ENCODE data around the gene MAGI1. TPM values are rescaled to one million over a fixed set of nuclear protein-coding genes. Genes with fewer than 3 reads are reported as not detected.

Gene MAGI1
- total RNA-seq, 2 experiments from 2014 or later: not detected

- no peak for DNase-seq
- Mint-ChIP-seq H3K4me1 (ENCODE audit: low read depth) (no peaks in the 10 kb centered on the region), H3K36me3 (ENCODE audit: low read depth) (no peaks in the 10 kb centered on the region), H3K9me3 (no peaks in the 10 kb centered on the region), H3K27me3 (ENCODE audit: low read depth) (no peaks in the 10 kb centered on the region), H3K4me3 (no peak overlapping the region), H3K27ac (no peak overlapping the region)
- intact Hi-C loops (cut with micrococcal nuclease): no loop called here
- CTCF ChIA-PET: no interaction called here
Measured at GRCh38 chr3:65584913-65585312, 453.8 kb downstream of the MAGI1 start.

GRCh38 chr3:65584002-65584401 lies 454.7 kb downstream of the MAGI1 start:
- no peaks in the 10 kb centered on the region for H3K27me3 Mint-ChIP-seq (ENCODE audit: low read depth)
- no peaks in the 10 kb centered on the region for H3K36me3 Mint-ChIP-seq (ENCODE audit: low read depth)
- intact Hi-C loops (cut with micrococcal nuclease): no loop called here
- no peak overlapping the region for H3K27ac Mint-ChIP-seq
- no peaks in the 10 kb centered on the region for H3K4me1 Mint-ChIP-seq (ENCODE audit: low read depth)
- CTCF ChIA-PET: no interaction called here
- H3K9me3 Mint-ChIP-seq: no peaks in the 10 kb centered on the region
- no peak for DNase-seq
- no peak overlapping the region for H3K4me3 Mint-ChIP-seq

GRCh38 chr3:65583188-65583587 lies 455.5 kb downstream of the MAGI1 start:
- no peak overlapping the region for H3K4me3 Mint-ChIP-seq
- intact Hi-C loops (cut with micrococcal nuclease): no loop called here
- H3K27ac Mint-ChIP-seq: no peak overlapping the region
- DNase-seq: no peak
- no peaks in the 10 kb centered on the region for H3K36me3 Mint-ChIP-seq (ENCODE audit: low read depth)
- CTCF ChIA-PET: no interaction called here
- no peaks in the 10 kb centered on the region for H3K27me3 Mint-ChIP-seq (ENCODE audit: low read depth)
- H3K4me1 Mint-ChIP-seq (ENCODE audit: low read depth): no peaks in the 10 kb centered on the region
- no peaks in the 10 kb centered on the region for H3K9me3 Mint-ChIP-seq

GRCh38 chr3:65582012-65582717 lies 456.6 kb downstream of the MAGI1 start:
- Mint-ChIP-seq H3K27ac (no peak overlapping the region), H3K36me3 (ENCODE audit: low read depth) (no peaks in the 10 kb centered on the region)

GRCh38 chr3:65581313-65581712 lies 457.4 kb downstream of the MAGI1 start:
- Mint-ChIP-seq H3K4me3 (no peak overlapping the region), H3K9me3 (no peaks in the 10 kb centered on the region), H3K27me3 (ENCODE audit: low read depth) (no peaks in the 10 kb centered on the region), H3K36me3 (ENCODE audit: low read depth) (no peaks in the 10 kb centered on the region), H3K27ac (no peak overlapping the region), H3K4me1 (ENCODE audit: low read depth) (no peaks in the 10 kb centered on the region)
- DNase-seq: no peak
- intact Hi-C loops (cut with micrococcal nuclease): no loop called here
- CTCF ChIA-PET: no interaction called here

More at GRCh38 chr3:65582012-65582717, 456.6 kb downstream of the MAGI1 start:
- Mint-ChIP-seq H3K27me3 (ENCODE audit: low read depth) (no peaks in the 10 kb centered on the region), H3K4me3 (no peak overlapping the region), H3K4me1 (ENCODE audit: low read depth) (no peaks in the 10 kb centered on the region), H3K9me3 (no peaks in the 10 kb centered on the region)
- intact Hi-C loops (cut with micrococcal nuclease): no loop called here
- DNase-seq: no peak
- CTCF ChIA-PET: no interaction called here

- DNase-seq: no peak
- Mint-ChIP-seq H3K27me3 (ENCODE audit: low read depth) (no peaks in the 10 kb centered on the region), H3K4me1 (ENCODE audit: low read depth) (no peaks in the 10 kb centered on the region), H3K36me3 (ENCODE audit: low read depth) (no peaks in the 10 kb centered on the region), H3K9me3 (no peaks in the 10 kb centered on the region), H3K27ac (no peak overlapping the region), H3K4me3 (no peak overlapping the region)
- CTCF ChIA-PET: no interaction called here
- intact Hi-C loops (cut with micrococcal nuclease): no loop called here
Measured at GRCh38 chr3:65578861-65579260, 459.9 kb downstream of the MAGI1 start.

- Mint-ChIP-seq H3K36me3 (ENCODE audit: low read depth) (no peaks in the 10 kb centered on the region), H3K4me3 (no peak overlapping the region), H3K9me3 (no peaks in the 10 kb centered on the region), H3K4me1 (ENCODE audit: low read depth) (no peaks in the 10 kb centered on the region), H3K27ac (no peak overlapping the region), H3K27me3 (ENCODE audit: low read depth) (no peaks in the 10 kb centered on the region)
- CTCF ChIA-PET: no interaction called here
- intact Hi-C loops (cut with micrococcal nuclease): no loop called here
- DNase-seq: no peak
Measured at GRCh38 chr3:65577843-65578430, 460.8 kb downstream of the MAGI1 start.

- no peaks in the 10 kb centered on the region for H3K9me3 Mint-ChIP-seq
- intact Hi-C loops (cut with micrococcal nuclease): no loop called here
Measured at GRCh38 chr3:65576966-65577365, 461.8 kb downstream of the MAGI1 start.

GRCh38 chr3:65576228-65576627 lies 462.5 kb downstream of the MAGI1 start:
- H3K36me3 Mint-ChIP-seq (ENCODE audit: low read depth): no peaks in the 10 kb centered on the region
- CTCF ChIA-PET: no interaction called here
- H3K4me3 Mint-ChIP-seq: no peak overlapping the region

More at GRCh38 chr3:65576966-65577365, 461.8 kb downstream of the MAGI1 start:
- no peaks in the 10 kb centered on the region for H3K4me1 Mint-ChIP-seq (ENCODE audit: low read depth)
- no peak overlapping the region for H3K4me3 Mint-ChIP-seq
- no peaks in the 10 kb centered on the region for H3K36me3 Mint-ChIP-seq (ENCODE audit: low read depth)
- no peaks in the 10 kb centered on the region for H3K27me3 Mint-ChIP-seq (ENCODE audit: low read depth)
- H3K27ac Mint-ChIP-seq: no peak overlapping the region
- DNase-seq: no peak
- CTCF ChIA-PET: no interaction called here

GRCh38 chr3:65575376-65575840 lies 463.3 kb downstream of the MAGI1 start:
- H3K27me3 Mint-ChIP-seq (ENCODE audit: low read depth): no peaks in the 10 kb centered on the region
- CTCF ChIA-PET: no interaction called here

More at GRCh38 chr3:65576228-65576627, 462.5 kb downstream of the MAGI1 start:
- no peak for DNase-seq
- no peaks in the 10 kb centered on the region for H3K27me3 Mint-ChIP-seq (ENCODE audit: low read depth)
- H3K4me1 Mint-ChIP-seq (ENCODE audit: low read depth): no peaks in the 10 kb centered on the region
- intact Hi-C loops (cut with micrococcal nuclease): no loop called here
- H3K9me3 Mint-ChIP-seq: no peaks in the 10 kb centered on the region
- H3K27ac Mint-ChIP-seq: no peak overlapping the region

GRCh38 chr3:65573548-65574116 lies 465.1 kb downstream of the MAGI1 start:
- no peaks in the 10 kb centered on the region for H3K27me3 Mint-ChIP-seq (ENCODE audit: low read depth)
- CTCF ChIA-PET: no interaction called here
- no peak overlapping the region for H3K27ac Mint-ChIP-seq
- intact Hi-C loops (cut with micrococcal nuclease): no loop called here
- no peaks in the 10 kb centered on the region for H3K4me1 Mint-ChIP-seq (ENCODE audit: low read depth)
- H3K9me3 Mint-ChIP-seq: no peaks in the 10 kb centered on the region
- H3K4me3 Mint-ChIP-seq: no peak overlapping the region
- H3K36me3 Mint-ChIP-seq (ENCODE audit: low read depth): no peaks in the 10 kb centered on the region
- no peak for DNase-seq

More at GRCh38 chr3:65575376-65575840, 463.3 kb downstream of the MAGI1 start:
- Mint-ChIP-seq H3K4me1 (ENCODE audit: low read depth) (no peaks in the 10 kb centered on the region), H3K9me3 (no peaks in the 10 kb centered on the region), H3K4me3 (no peak overlapping the region), H3K27ac (no peak overlapping the region), H3K36me3 (ENCODE audit: low read depth) (no peaks in the 10 kb centered on the region)
- intact Hi-C loops (cut with micrococcal nuclease): no loop called here
- DNase-seq: no peak

GRCh38 chr3:65572175-65572777 lies 466.4 kb downstream of the MAGI1 start:
- no peaks in the 10 kb centered on the region for H3K36me3 Mint-ChIP-seq (ENCODE audit: low read depth)
- no peak overlapping the region for H3K4me3 Mint-ChIP-seq
- H3K4me1 Mint-ChIP-seq (ENCODE audit: low read depth): no peaks in the 10 kb centered on the region
- CTCF ChIA-PET: no interaction called here
- no peaks in the 10 kb centered on the region for H3K27me3 Mint-ChIP-seq (ENCODE audit: low read depth)
- DNase-seq: no peak
- H3K9me3 Mint-ChIP-seq: no peaks in the 10 kb centered on the region
- H3K27ac Mint-ChIP-seq: no peak overlapping the region
- intact Hi-C loops (cut with micrococcal nuclease): no loop called here
